D341Med (cell line): ENCODE measurements around the gene STARD8.
"Not testable (repeated sequence)": the region's sequence is repeated elsewhere in the genome, so short reads cannot be mapped to it uniquely, and the experiment has no call there.

ENCODE experiments used
- DNase-seq: peaks from one replicate; pipeline ENCODE4 v3.0.0; 2012; ENCODE audit warnings: low spot score

STARD8 gene

DNA sequence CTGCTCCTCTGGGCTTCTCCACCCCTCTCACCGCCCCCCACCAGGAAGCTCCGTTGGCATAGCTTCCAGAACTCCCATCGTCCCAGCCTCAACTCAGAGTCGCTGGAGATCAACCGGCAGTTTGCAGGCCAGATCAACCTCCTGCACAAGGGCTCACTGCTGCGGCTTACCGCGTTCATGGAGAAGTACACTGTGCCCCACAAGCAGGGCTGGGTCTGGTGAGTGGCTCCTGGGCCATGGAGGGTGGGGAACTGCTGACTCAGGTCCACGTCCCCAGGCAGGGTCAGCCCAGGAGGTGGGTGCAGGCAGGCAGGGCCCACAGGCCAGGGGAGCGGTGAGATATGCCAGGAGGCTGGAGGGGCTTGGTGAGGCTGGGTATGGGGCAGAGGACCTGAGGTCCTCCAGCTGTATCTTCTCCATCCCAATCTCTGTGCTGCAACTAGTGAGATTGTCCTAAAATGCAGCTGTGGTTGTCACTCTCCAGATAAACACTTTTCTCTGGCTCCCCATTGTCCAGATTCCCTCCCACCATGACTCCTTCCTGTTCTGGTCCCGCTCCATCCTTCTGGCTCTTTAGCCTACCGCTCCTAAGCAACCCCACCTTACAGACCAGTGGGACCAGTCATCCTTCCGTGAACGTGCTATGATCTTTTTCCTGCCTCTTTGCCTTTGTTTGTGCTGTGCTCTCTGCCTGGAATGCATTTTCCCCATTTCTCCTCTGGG, 71.9 kb downstream of the STARD8 start:
- DNase-seq, result no peak

DNA sequence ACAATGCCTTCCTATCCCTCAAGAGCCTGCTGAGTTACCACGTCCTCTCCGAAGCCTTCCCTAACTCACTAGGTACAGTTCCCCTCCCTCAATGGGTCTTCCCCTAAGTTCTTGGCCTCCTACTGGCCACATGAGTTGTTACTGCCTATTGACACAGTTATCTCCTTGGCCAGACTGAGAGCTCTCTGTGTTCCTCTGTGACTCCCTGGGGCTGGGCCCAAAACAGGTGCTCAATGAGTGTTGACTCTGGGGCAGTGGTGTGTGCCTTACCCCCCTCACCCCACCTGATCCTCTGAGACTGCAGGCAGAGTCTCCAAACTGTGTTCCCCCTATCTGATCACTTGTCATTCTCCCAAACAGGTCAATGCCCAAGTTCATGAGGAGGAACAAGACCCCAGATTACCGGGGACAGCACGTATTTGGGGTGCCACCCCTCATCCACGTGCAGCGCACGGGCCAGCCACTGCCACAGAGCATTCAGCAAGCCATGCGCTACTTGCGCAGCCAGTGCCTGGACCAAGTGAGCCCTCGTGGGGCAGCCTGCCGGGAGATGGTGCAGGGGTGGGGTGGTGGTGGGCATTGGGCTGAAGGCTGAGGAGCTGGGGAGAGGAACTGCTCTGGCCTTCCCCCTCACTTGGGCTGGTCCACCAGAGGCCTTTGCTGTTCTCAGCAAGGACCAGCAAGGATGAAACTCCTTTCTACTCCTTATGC, 72.6 kb downstream of the STARD8 start:
- DNase-seq, result no peak

DNA sequence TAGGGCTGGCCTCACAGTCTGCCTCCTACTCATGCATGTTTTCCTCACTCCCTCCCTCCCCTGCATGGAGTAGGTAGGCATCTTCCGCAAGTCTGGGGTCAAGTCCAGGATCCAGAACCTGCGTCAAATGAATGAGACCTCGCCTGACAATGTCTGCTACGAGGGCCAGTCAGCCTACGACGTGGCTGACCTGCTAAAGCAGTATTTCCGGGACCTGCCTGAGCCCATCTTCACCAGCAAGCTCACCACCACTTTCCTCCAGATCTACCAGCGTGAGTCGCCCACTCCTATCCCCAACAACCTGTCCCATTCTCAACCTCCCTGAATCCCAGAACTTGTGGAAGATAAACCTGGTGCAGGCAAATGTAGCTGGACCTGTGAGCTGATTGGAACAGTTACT, 73.4 kb downstream of the STARD8 start:
- no peak for DNase-seq

DNA sequence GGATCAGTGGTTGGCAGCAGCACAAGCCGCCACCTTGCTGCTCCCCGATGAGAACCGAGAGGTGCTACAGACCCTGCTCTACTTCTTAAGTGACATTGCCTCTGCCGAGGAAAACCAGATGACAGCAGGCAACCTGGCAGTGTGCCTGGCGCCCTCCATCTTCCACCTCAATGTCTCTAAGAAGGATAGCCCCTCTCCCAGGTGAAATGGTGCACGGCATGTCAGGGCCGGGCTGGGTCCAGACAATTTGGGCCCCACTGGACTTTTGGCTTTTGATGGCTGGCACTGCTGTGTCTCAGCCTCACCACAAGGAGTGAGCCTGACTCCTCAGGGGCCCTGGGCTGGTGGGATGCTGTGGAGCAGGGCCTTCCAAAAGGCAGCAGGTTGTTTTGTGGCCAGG, 74.1 kb downstream of the STARD8 start:
- no peak for DNase-seq

DNA sequence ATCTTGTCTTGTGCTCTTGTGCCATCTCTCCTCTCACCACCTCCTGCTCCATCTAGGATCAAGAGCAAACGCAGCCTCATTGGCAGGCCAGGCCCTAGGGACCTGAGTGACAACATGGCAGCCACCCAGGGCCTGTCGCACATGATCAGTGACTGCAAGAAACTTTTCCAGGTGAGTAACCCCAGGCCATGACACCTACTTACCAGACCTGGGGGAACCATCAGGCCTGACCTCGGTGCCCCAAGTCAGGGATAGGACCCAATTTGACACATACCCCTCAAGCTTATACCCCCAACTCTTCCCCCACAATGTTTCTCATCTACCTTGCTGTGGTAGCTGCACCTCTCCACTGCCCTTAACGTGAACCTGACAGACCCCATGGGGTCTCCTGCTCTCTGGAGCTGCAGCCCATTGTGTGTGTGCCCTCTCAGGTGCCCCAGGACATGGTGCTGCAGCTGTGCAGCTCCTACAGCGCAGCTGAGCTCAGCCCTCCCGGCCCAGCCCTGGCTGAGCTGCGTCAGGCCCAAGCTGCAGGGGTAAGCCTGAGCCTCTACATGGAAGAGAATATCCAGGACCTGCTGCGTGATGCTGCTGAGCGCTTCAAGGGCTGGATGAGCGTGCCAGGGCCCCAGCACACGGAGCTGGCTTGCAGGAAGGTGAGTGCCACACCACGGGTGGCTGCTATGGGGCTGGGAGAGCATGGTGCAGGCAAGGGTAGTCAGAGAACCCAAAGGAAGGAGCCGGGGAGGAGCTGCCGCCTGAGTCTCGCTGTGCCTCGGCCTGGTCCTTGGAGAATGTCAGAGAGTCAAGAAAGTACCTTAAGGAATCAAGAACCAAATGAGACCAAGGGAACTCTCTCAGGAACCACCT, 74.8 kb downstream of the STARD8 start:
- DNase-seq, result no peak

DNA sequence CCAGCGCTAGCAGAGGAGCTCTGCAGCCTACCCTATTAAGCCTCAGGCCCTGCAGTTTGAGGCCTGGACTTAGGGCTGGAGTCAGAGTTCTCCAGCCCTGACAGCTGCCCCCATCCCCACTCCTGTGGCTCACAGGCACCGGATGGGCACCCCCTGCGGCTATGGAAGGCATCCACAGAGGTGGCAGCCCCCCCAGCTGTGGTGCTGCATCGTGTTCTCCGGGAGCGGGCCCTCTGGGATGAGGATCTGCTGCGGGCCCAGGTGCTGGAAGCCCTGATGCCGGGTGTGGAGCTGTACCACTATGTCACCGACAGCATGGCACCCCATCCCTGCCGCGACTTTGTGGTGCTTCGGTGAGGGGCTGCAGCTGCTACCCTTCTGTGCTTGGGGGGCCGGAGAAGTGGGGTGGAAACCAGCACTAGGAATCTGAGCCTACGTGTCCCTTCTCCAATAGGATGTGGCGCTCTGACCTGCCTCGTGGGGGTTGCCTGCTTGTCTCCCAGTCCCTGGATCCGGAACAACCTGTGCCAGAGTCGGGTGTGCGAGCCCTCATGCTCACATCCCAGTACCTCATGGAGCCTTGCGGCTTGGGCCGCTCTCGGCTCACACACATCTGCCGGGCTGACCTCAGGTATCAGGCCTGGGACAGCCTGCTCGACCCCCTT, 76.2 kb downstream of the STARD8 start:
- DNase-seq, result no peak

DNA sequence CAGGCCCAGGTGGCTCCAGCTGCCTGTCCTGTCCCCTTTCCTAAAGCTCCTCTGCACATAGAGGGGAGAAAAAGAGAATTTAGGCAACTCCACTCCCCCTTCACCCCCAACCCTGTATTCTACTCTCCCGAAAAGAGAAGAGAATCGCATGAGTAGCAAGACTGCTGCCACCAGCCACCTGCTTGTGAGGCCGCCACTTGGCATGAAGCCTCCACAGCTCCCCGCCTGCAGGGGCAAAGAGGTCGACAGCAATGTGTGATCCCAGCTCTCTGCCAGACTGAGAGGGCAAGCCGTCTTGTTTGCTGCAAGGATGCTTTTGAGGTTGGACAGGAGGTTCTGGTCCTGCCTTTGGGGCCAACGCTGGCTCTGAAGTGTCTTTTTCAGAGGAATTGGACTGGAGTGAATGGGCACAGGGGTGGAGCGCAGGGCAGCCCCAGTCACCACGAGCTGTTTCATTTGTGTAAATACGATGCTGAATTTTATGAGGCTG, 77.1 kb downstream of the STARD8 start:
- no peak for DNase-seq

DNA sequence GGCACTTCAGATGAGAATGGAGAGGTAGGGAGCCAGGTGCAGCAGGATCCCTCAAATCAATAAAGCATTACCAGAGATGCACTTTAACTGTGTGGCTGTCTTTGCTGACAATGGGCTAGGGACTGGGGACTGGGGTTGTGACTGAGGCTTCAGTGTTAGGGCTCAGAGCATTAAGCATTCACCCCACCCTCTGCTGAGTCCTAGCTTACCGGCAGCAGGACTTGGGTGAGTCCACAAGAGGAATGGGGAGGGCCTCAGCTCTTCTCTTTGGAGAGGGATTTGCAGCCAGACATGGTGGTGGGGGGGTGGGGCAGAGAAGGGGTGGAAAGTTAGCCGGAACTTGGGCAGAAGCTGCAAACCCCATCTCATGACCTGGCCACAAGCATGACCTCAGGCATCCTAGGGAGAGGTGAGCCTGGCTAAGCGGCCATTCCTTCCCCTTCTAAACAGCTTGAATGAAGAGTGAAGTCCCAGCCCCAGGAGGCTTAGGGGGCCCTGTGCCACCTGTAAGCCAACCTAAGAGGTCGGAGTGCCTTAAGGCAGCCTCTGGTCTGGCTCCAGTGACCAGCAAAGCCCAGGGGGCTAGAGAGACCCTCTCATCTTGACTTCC, 78.4 kb downstream of the STARD8 start:
- DNase-seq, result no peak

DNA sequence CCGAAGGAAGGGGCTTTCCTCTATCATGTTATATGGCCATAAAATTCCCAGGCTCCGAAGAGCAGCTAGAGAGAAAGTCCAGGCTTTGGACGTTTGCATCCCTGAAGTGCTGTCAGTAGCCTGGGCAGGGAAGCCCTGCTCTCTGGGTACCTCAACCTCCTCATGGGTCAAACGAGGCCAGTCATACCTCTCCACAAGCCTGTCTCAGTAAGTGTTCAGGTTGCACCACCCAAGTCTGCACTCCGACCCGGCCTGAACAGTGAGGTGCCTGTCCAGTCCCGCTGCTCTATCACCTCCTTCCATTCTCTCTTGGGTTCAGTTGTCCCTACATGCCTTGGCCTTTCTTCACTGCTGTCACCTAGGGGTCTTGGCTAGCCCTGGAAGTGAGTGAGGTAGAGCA, 78.9 kb downstream of the STARD8 start:
- DNase-seq, result no peak

DNA sequence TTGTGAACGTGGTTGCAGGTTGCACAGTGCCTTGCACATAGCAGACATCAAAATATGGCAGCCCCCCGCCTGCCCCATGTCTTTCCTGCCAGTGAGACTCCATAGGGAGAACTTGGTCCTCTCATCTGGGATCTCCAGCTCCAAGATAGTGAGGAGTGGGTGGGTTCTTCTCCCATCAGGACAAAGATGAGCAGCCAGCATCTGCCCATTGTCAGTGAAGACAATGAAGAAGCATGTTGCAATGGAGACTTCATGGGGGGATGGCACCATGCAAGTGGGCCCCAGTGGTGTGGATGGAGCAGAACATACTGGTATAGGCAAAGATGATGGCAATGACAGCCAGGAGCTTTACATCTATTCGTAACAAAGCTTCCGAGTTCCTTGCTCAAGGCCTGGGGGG, 80.2 kb downstream of the STARD8 start:
- no peak for DNase-seq

DNA sequence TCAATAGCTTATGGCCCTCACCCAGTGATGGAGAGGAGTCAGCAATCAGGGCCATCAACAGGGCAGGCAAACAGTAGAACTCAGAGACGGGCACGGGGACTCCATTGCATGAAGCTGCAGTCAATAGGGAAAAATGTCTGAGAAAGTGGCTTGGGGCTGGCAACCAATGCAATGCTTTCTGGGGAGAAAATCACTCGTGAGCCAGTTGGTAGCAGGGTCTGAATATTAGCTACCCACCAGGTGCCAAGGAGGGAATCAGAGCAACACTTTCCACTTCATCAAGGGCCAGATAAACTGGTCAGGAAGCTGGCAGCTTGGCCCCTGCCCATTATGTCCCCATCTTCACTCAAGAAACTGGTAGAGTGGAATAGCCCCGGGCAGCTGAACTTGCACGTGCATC, 80.7 kb downstream of the STARD8 start:
- no peak for DNase-seq

DNA sequence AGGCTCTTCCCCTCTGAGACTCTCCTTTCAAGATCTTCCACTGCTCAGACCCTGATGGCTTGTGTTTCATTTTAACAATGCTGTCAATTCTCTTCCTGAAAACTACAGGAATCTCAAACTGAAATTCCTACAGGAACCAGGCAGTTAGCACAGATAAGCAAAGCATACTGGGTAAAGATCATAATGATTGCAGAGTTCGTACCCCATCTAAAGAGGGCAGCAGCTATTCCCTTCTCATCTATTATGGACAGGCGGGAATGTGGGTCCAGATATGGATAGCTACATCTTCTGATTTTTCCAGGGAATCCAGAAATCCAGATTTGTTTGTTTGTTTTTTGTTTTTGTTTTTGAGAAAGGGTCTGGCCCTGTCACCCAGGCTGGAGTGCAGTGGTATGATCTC, 83.8 kb downstream of the STARD8 start:
- no peak for DNase-seq

DNA sequence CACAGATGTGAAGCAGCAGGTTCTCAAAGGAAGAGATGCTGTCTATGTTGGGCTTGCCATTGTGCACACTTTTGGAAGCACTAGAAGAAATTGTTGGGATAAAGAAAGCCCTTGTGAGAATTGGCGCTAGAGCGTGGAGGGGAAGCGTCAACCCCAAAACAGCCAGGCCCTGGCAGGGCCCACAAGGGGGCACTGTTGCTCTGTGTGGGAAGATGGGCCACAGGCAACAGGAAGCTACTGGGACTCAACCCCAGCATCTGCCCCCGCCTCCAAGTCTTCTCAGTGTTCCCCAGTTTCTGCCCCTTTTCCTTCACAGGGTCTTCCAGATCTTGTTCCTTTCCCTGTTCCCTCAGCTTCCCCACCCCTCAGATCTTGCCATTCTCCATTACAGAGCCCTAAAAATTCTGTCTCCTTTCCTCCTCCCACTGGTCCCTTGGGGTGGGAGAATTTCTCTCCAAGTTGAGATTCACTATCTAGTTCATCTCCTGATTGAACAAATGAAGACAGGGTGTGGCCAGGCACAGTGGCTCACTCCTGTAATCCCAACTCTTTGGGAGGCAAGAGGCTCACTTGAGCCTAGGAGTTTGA, 85.5 kb downstream of the STARD8 start:
- peak; percentile 58 for DNase-seq

DNA sequence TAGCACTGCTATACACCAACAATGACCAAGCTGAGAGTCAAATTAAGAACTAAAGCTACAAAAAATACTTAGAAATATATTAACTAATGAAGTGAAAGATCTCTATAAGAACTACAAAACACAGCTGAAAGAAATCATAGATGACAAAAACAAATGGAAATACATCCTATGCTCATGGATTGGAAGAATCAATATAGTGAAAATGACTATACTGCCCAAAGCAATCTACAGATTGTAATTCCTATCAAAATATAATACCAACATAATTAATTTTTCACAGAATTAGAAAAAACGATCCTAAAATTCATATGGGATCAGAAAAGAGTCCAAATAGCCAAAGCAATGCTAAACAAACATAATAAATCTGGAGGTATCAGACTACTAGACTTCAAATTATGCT, 87.8 kb downstream of the STARD8 start:
- DNase-seq, result no peak

DNA sequence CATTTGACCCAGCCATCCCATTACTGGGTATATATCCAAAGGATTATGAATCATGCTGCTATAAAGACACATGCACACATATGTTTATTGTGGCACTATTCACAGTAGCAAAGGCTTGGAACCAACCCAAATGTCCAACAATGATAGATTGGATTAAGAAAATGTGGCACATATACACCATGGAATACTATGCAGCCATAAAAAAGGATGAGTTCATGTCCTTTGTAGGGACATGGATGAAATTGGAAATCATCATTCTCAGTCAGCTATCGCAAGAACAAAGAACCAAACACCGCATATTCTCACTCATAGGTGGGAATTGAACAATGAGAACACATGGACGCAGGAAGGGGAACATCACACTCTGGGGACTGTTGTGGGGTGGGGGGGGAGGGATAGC, 94.4 kb downstream of the STARD8 start:
- not testable (repeated sequence) for DNase-seq

DNA sequence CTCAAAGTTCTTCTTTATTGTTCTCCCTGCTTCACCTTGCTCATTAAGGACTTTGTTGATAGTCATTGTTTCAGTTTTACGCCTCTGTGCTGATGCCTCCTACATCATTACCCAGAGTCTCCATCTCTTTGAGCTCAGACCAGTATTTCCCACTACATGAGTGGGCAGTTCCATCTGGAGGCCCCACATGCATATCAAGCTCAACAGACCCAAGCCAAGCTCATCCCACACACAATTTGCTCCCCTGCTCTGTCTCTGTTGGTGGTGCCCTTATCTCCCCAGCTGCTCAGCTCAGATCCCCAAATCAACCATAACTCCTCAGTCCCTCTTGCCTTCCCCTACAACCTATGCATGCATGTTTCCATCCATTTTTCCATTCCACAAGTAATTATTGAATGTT, 96.3 kb downstream of the STARD8 start:
- DNase-seq, result no peak

DNA sequence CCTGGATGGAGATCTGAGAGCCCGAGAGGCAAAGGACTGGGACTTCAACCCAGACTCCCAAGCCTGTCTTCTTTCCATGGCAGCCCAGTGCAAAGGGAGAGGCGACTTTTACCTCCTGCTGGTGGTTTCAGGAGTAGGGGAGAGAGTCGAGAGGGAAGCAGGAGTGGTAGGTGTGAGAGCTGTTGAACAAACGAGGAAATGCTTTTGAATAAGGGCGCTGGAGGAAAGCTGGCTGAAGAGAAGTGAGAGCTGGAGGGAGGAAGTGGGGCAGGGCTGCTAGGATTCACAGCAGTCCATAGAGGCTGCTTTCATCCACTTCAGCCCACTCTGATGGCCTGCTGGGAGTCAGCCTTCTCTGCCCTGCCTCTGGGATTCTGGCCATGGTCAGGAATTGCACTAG, 99.5 kb downstream of the STARD8 start:
- no peak for DNase-seq

DNA sequence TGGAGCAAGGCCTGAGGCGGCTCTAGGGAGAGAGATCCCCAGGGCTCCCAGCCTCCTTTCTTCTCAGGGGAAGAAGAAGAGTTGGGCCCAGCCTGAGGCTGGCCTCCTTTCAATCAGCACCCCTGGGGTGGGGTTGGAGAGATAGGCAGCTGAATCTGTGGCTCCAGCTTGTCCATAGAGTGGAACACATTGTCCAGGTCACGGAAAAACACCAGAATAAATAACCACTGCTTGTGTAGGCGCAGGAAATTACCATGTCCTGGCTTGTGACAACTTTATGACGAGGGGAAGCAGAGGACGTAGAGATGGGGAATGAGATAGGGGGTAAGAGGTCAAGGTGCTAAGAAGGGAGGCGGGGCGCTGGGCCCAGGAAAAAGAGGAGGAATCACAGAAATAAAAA, 100.6 kb downstream of the STARD8 start:
- no peak for DNase-seq

DNA sequence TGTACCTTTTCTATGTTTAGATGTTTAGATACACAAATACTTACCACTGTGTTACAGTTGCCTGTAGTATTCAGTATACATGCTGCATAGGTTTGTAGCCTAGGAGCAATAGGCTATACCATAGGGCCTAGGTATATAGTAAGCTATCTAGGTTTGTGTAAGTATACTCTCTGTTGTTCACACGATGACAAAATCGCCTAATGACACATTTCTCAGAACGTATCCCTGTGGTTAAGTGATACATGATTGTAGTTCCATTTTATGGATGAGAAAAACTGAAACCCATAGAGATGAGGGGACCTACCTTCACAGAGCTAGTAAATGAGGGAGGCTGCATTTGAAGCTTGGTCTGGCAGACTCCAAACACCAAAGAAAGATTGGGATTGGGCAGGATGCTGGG, 102.0 kb downstream of the STARD8 start:
- no peak for DNase-seq

DNA sequence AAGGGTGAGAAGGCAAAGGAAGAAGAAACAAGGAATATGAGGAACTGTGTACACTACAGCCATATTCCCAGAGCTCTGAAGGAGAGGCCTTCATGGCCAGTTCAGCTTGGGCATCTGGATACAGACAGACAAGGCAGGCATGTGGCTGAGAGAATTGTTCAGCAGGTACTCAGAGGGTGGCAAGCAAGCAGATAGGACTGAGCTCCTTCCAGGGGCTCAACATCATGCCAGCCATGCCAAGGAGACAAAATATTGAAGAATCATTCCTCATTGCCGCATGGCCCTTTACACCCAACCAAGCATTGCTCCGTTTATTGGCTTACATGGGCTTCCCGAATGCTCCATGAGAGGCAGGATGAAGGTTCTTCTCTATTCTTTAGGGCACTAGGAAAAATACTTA, 102.8 kb downstream of the STARD8 start:
- no peak for DNase-seq

DNA sequence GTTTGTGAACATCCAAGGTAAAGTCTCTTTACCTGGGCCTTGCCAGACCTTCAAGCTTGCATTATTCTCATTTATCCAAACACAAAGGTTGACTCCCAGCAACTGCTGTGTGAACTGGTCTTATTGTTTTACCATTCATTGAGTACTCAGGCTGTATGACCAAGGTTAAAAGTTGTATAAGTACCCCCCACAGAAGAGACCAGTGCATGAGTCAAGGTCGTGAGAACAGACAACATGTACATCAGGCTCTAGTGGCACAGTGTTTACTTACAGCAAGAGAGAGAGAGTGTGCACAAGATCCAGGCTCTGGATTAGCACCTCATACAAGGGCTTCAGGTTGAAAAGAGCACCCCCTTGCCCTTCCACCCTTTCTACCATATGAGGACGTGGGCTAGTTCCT, 103.9 kb downstream of the STARD8 start:
- no peak for DNase-seq
